GM23248 (cell line): Measurements from ENCODE around the gene DYSF. TPM values are rescaled to one million over a fixed set of nuclear protein-coding genes. Genes with fewer than 3 reads are reported as not detected.

Experiments used
- DNase-seq: peaks from one replicate; pipeline ENCODE4 v3.0.0-alpha.2; 2015
- H2AFZ ChIP-seq: fragments of 200-600 bp; sonication (generic); 2 replicates; pipeline ENCODE4 v1.6.1; 2016; ENCODE audit warnings: antibody characterized with exemption
- H3F3A ChIP-seq: fragments of 200-600 bp; sonication (generic); 2 replicates; pipeline ENCODE4 v1.6.1; 2016; ENCODE audit warnings: mild to moderate bottlenecking, antibody characterized with exemption, mixed run types; ENCODE audit not compliant: insufficient read depth
- H3K27ac ChIP-seq: fragments of 200-600 bp; sonication (generic); 2 replicates; pipeline ENCODE4 v1.5.1; 2016; ENCODE audit warnings: mild to moderate bottlenecking
- H3K27me3 ChIP-seq: fragments of 200-600 bp; sonication (generic); replicated peaks from 2 replicates; pipeline ENCODE4 v1.6.1; 2016; ENCODE audit warnings: mild to moderate bottlenecking; ENCODE audit not compliant: insufficient read depth
- H3K36me3 ChIP-seq: fragments of 200-600 bp; sonication (generic); 2 replicates; pipeline ENCODE4 v1.6.1; 2016; ENCODE audit warnings: low read depth, mild to moderate bottlenecking
- H3K4me1 ChIP-seq: fragments of 200-600 bp; sonication (generic); 2 replicates; pipeline ENCODE4 v1.6.1; 2016; ENCODE audit warnings: mild to moderate bottlenecking; ENCODE audit not compliant: insufficient read depth
- H3K4me2 ChIP-seq: fragments of 200-600 bp; sonication (generic); one replicate; pipeline ENCODE4 v1.6.1; 2016; ENCODE audit warnings: mild to moderate bottlenecking; ENCODE audit not compliant: unreplicated experiment
- H3K4me3 ChIP-seq: fragments of 200-600 bp; sonication (generic); 2 replicates; pipeline ENCODE4 v1.5.1; 2016; ENCODE audit warnings: mild to moderate bottlenecking
- H3K79me2 ChIP-seq: fragments of 200-600 bp; sonication (generic); 2 replicates; pipeline ENCODE4 v1.6.1; 2016; ENCODE audit warnings: mild to moderate bottlenecking; ENCODE audit not compliant: insufficient read depth
- H3K9ac ChIP-seq: fragments of 200-600 bp; sonication (generic); 2 replicates; pipeline ENCODE4 v1.6.1; 2016; ENCODE audit warnings: mild to moderate bottlenecking
- H3K9me2 ChIP-seq: fragments of 200-600 bp; sonication (generic); 2 replicates; pipeline ENCODE4 v1.6.1; 2016; ENCODE audit warnings: mixed run types, mild to moderate bottlenecking, moderate library complexity; ENCODE audit not compliant: insufficient read depth
- H3K9me3 ChIP-seq: fragments of 200-600 bp; sonication (generic); one replicate; pipeline ENCODE4 v1.6.1; 2017; ENCODE audit warnings: low read depth
- H4K20me1 ChIP-seq: fragments of 200-600 bp; sonication (generic); 2 replicates; pipeline ENCODE4 v1.6.0; 2016; ENCODE audit not compliant: insufficient read depth
- EZH2 ChIP-seq: fragments of 200-600 bp; sonication (generic); IDR thresholded peaks from 2 replicates; pipeline ENCODE4 v1.6.1; 2018; ENCODE audit warnings: antibody characterized with exemption, mild to moderate bottlenecking; ENCODE audit not compliant: insufficient read depth, poor library complexity, severe bottlenecking
- EZH2phosphoT487 ChIP-seq: fragments of 200-600 bp; sonication (generic); IDR thresholded peaks from 2 replicates; pipeline ENCODE4 v1.6.1; 2018; ENCODE audit warnings: antibody characterized with exemption, moderate library complexity, mild to moderate bottlenecking, low read depth; ENCODE audit not compliant: insufficient read depth
- WGBS, 2 experiments: methylation state at CpG; one replicate each; pipeline ENCODE4 v1.1.6; 2015 to 2017; ENCODE audit warnings: low lambda C conversion rate in 2 of 2, low coverage in 1 of 2; ENCODE audit errors: missing lambda C conversion rate in 2 of 2; 5-methylcytosine and 5-hydroxymethylcytosine counted together
- in situ Hi-C: fragments of 300-500 bp; cut with MboI; formaldehyde crosslinking; loops from 2 replicates; pipeline ENCODE4 v1.15.0; 2020
- polyA plus RNA-seq: library from polyadenylated mRNA; unstranded; fragments of >200 nt; fragmentation: Nextera tagmentation; extraction: Ambion mirVana; gene quantifications from 2 replicates; pipeline ENCODE4 v1.2.1, GENCODE V29; 2016
- total RNA-seq: library from RNA; depleted of rRNA; stranded (reverse); fragments of >200 nt; shearing (Covaris generic); gene quantifications from 2 replicates; pipeline ENCODE4 v1.2.3, GENCODE V29; 2014

Gene DYSF
- total and polyA plus RNA-seq, 2 experiments from 2014 or later: 0.25 to 0.54 TPM

GRCh38 chr2:71606244-71606643, 152.9 kb downstream of the DYSF start:
- Histone ChIP-seq H2AFZ (no peak overlapping the region), H3K79me2 (no peaks in the 10 kb centered on the region), H3K4me1 (peaks cover 14% of the 10 kb centered on the region), H3K36me3 (no peaks in the 10 kb centered on the region), H3K4me3 (no peak overlapping the region), H4K20me1 (no peaks in the 10 kb centered on the region), H3K4me2 (no peak overlapping the region), H3K27me3 (no peaks in the 10 kb centered on the region; the same call in none of the 2 replicates), H3K9me3 (no peaks in the 10 kb centered on the region), H3K9ac (no peak overlapping the region), H3K27ac (no peak overlapping the region), H3F3A (peaks cover 12% of the 10 kb centered on the region), H3K9me2 (no peaks in the 10 kb centered on the region)
- DNase-seq: no peak
- 94 to 98% methylated on average over 3 of the region's 3 CpGs for WGBS, 2 experiments
- in situ Hi-C loops: no loop called here
- TF ChIP-seq EZH2phosphoT487 (no peak), EZH2 (no peak)

- no peak overlapping the region for H2AFZ ChIP-seq
- peaks cover 12% of the 10 kb centered on the region for H3F3A ChIP-seq
- no peaks in the 10 kb centered on the region for H3K9me3 ChIP-seq
- H3K9me2 ChIP-seq: no peaks in the 10 kb centered on the region
- no peak overlapping the region for H3K27ac ChIP-seq
- no peak overlapping the region for H3K9ac ChIP-seq
- H3K4me3 ChIP-seq: no peak overlapping the region
- H3K27me3 ChIP-seq: no peaks in the 10 kb centered on the region; the same call in none of the 2 replicates
- no peaks in the 10 kb centered on the region for H3K36me3 ChIP-seq
- no peaks in the 10 kb centered on the region for H4K20me1 ChIP-seq
- DNase-seq: no peak
- no peak overlapping the region for H3K4me2 ChIP-seq
- H3K79me2 ChIP-seq: no peaks in the 10 kb centered on the region
- peaks cover 14% of the 10 kb centered on the region for H3K4me1 ChIP-seq
- TF ChIP-seq EZH2 (no peak), EZH2phosphoT487 (no peak)
- in situ Hi-C loops: no loop called here
- WGBS, 2 experiments: 97 to 98% methylated on average over 7 of the region's 7 CpGs
These were observed 154.0 kb downstream of the DYSF start for GRCh38 chr2:71607151-71607889.

GRCh38 chr2:71608034-71608433, 154.7 kb downstream of the DYSF start:
- Histone ChIP-seq H3K9ac (no peak overlapping the region), H3K27ac (no peak overlapping the region), H3F3A (peaks cover 12% of the 10 kb centered on the region), H3K9me2 (no peaks in the 10 kb centered on the region), H4K20me1 (no peaks in the 10 kb centered on the region), H2AFZ (no peak overlapping the region), H3K36me3 (no peaks in the 10 kb centered on the region), H3K79me2 (no peaks in the 10 kb centered on the region), H3K4me2 (no peak overlapping the region), H3K4me1 (peaks cover 13% of the 10 kb centered on the region), H3K4me3 (no peak overlapping the region), H3K9me3 (no peaks in the 10 kb centered on the region), H3K27me3 (no peaks in the 10 kb centered on the region; the same call in none of the 2 replicates)
- 69 to 79% methylated on average over 6 of the region's 6 CpGs for WGBS, 2 experiments
- in situ Hi-C loops: no loop called here
- DNase-seq: no peak
- no peak for TF ChIP-seq EZH2phosphoT487
- no peak for TF ChIP-seq EZH2

GRCh38 chr2:71608441-71608840, 155.1 kb downstream of the DYSF start:
- H3F3A ChIP-seq: peaks cover 12% of the 10 kb centered on the region
- H3K79me2 ChIP-seq: no peaks in the 10 kb centered on the region
- H3K27me3 ChIP-seq: no peaks in the 10 kb centered on the region; the same call in none of the 2 replicates
- H3K4me2 ChIP-seq: no peak overlapping the region
- H3K4me3 ChIP-seq: no peak overlapping the region
- H3K9ac ChIP-seq: no peak overlapping the region
- no peaks in the 10 kb centered on the region for H3K9me3 ChIP-seq
- in situ Hi-C loops: no loop called here
- H3K4me1 ChIP-seq: peaks cover 9% of the 10 kb centered on the region; the same call in 1 of the 2 replicates
- H3K9me2 ChIP-seq: no peaks in the 10 kb centered on the region
- TF ChIP-seq EZH2 (no peak), EZH2phosphoT487 (no peak)
- H4K20me1 ChIP-seq: no peaks in the 10 kb centered on the region
- H3K36me3 ChIP-seq: no peaks in the 10 kb centered on the region
- 82% methylated on average over 12 of the region's 12 CpGs for WGBS, 2 experiments
- DNase-seq: no peak
- H3K27ac ChIP-seq: no peak overlapping the region
- no peak overlapping the region for H2AFZ ChIP-seq
